Sigmoid colon (tissue), 7 donors: ENCODE measurements around the gene LDB2. TPM values are rescaled to one million over a fixed set of nuclear protein-coding genes. Genes with fewer than 3 reads are reported as not detected.

Experiments
- DNase-seq: peaks from one replicate; pipeline ENCODE4 v3.0.0-alpha.2; 2019
- H3K27ac ChIP-seq, 4 donors: fragments of 200-600 bp; sonication (generic); one replicate each; pipeline ENCODE4 v1.5.1; 2016 to 2019; ENCODE audit warnings: mild to moderate bottlenecking in 1 of 4
- H3K27me3 ChIP-seq, 3 donors: fragments of 200-600 bp; sonication (generic); one replicate each; pipeline ENCODE4 v1.5.1; 2019; ENCODE audit warnings: mild to moderate bottlenecking in 1 of 3
- H3K36me3 ChIP-seq, 4 donors: fragments of 200-600 bp; sonication (generic); one replicate each; pipeline ENCODE4 v1.5.1; 2016 to 2019
- H3K4me1 ChIP-seq, 4 donors: fragments of 200-600 bp; sonication (generic); one replicate each; pipeline ENCODE4 v1.5.1; 2017 to 2019
- H3K4me3 ChIP-seq, 4 donors: fragments of 200-600 bp; sonication (generic); one replicate each; pipeline ENCODE4 v1.5.1; 2017 to 2019; ENCODE audit warnings: mild to moderate bottlenecking in 2 of 4, moderate library complexity in 1 of 4
- H3K9me3 ChIP-seq, 4 donors: fragments of 200-600 bp in 3 of 4; sonication (generic) in 3 of 4; one replicate each; pipeline versions ENCODE4 v1.5.1 to v1.6.1; 2013 to 2019
- EP300 ChIP-seq, 4 donors: sonication (generic); formaldehyde crosslinking; IDR thresholded peaks; one replicate each; pipeline ENCODE4 v1.6.1; 2017; ENCODE audit warnings: antibody characterized with exemption in 4 of 4
- POLR2A ChIP-seq, 2 donors: fragments of 450-650 bp; IDR thresholded peaks; one replicate each; pipeline ENCODE4 v1.6.1; 2016; ENCODE audit warnings: antibody characterized with exemption in 2 of 2, mild to moderate bottlenecking in 2 of 2, moderate library complexity in 2 of 2
- POLR2AphosphoS5 ChIP-seq, 4 donors: sonication (generic); formaldehyde crosslinking; IDR thresholded peaks; one replicate each; pipeline ENCODE4 v1.6.1; 2017; ENCODE audit warnings: antibody characterized with exemption in 4 of 4
- WGBS, 2 donors: extraction: QIAGEN DNeasy Blood & Tissue Kit; methylation state at CpG; one replicate each; pipeline ENCODE4 v1.1.7; 2013; 5-methylcytosine and 5-hydroxymethylcytosine counted together
- intact Hi-C: fragments of 100-400 bp; cut with DNase I; formaldehyde crosslinking; loops from one replicate; pipeline ENCODE4 v1.15.1; 2023
- polyA plus RNA-seq, 3 donors: library from polyadenylated mRNA; stranded (reverse); fragments of 200-250 nt; gene quantifications; one replicate each; pipeline ENCODE4 v1.2.3, GENCODE V29; 2013
- total RNA-seq, 4 donors: library from RNA; depleted of rRNA; stranded (reverse); fragments of >200 nt; gene quantifications; one replicate each; pipeline ENCODE4 v1.1.0, GENCODE V29; 2016
- TF ChIP-seq, protein P1 (sequence below), 4 experiments: fragments of 450-650 bp in 3 of 4; fragments of 200-600 bp in 1 of 4; IDR thresholded peaks; one replicate each; pipeline ENCODE4 v1.5.1; 2016 to 2019; ENCODE audit warnings: antibody characterized with exemption in 4 of 4, mild to moderate bottlenecking in 3 of 4, moderate library complexity in 2 of 4
- donor health status: healthy with polysubstance abuse.
- donor health status: Bipolar disorder and iron deficiency.
- donor health status: healthy.

The LDB2 gene
- total and polyA plus RNA-seq, 7 donors, result 2.1 to 28.5 (median 18.3) TPM

DNA sequence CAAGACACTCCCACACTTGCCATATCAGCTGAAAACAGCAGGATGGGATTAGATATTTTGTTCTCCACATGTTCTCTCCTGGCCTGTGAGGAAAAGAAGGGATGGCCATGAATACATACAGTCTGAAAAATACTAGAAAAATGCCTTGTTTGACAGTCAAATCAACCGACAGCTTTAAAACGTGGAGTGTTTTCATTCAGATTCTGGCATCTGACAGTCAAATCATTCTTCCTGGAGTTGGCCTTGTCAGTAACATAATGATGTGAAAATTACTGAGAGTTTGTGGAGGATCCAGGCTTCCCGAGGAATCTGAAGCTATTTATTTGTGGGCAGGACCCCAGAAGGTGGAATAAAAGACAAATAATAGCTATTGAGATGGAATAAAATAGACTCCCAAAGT lies 188.2 kb downstream of the LDB2 start:
- no peaks in the 10 kb centered on the region for H3K9me3 ChIP-seq
- 62 to 78% methylated on average over 3 of the region's 3 CpGs for WGBS, 2 donors
- no peak overlapping the region for H3K4me3 ChIP-seq
- no peak overlapping the region for H3K27ac ChIP-seq
- TF ChIP-seq EP300 (IDR thresholded peaks at IDR 0.05) (no peak), POLR2A (IDR thresholded peaks at IDR 0.05) (no peak), POLR2AphosphoS5 (IDR thresholded peaks at IDR 0.05) (no peak)
- TF ChIP-seq, protein P1, sequence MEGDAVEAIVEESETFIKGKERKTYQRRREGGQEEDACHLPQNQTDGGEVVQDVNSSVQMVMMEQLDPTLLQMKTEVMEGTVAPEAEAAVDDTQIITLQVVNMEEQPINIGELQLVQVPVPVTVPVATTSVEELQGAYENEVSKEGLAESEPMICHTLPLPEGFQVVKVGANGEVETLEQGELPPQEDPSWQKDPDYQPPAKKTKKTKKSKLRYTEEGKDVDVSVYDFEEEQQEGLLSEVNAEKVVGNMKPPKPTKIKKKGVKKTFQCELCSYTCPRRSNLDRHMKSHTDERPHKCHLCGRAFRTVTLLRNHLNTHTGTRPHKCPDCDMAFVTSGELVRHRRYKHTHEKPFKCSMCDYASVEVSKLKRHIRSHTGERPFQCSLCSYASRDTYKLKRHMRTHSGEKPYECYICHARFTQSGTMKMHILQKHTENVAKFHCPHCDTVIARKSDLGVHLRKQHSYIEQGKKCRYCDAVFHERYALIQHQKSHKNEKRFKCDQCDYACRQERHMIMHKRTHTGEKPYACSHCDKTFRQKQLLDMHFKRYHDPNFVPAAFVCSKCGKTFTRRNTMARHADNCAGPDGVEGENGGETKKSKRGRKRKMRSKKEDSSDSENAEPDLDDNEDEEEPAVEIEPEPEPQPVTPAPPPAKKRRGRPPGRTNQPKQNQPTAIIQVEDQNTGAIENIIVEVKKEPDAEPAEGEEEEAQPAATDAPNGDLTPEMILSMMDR (IDR thresholded peaks at IDR 0.05), result no peak
- intact Hi-C loops, result no loop called here
- H3K27me3 ChIP-seq, result no peaks in the 10 kb centered on the region
- no peak for DNase-seq
- H3K4me1 ChIP-seq, result no peaks in the 10 kb centered on the region
- no peaks in the 10 kb centered on the region for H3K36me3 ChIP-seq

DNA sequence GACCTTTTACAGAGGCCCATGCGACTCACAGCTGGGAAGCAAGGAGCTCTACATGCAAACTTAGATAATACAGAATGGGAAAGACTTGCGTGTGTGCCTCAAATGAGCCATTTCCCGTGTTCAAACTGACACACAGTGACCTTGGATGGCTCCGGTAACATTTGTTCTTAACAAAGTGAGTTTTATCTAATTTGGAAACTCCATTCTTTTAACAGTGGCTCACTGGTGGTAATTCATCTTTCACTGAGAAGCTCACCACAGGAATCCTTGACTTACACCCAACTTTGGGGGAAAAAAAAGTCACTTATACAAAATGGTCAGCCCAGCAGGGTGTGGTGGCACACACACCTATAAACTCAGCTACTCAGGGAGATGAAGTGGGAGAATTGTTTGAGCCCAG lies 190.6 kb downstream of the LDB2 start:
- no peaks in the 10 kb centered on the region for H3K9me3 ChIP-seq
- H3K4me3 ChIP-seq, result no peak overlapping the region
- no peak for DNase-seq
- no peaks in the 10 kb centered on the region for H3K4me1 ChIP-seq
- H3K36me3 ChIP-seq, result no peaks in the 10 kb centered on the region
- no peak overlapping the region for H3K27ac ChIP-seq
- H3K27me3 ChIP-seq, result no peaks in the 10 kb centered on the region
- TF ChIP-seq EP300 (IDR thresholded peaks at IDR 0.05), result no peak
- no peak for TF ChIP-seq POLR2AphosphoS5 (IDR thresholded peaks at IDR 0.05)
- no peak for TF ChIP-seq POLR2A (IDR thresholded peaks at IDR 0.05)
- TF ChIP-seq, protein P1 (IDR thresholded peaks at IDR 0.05), result no peak
- 79 to 81% methylated on average over 4 of the region's 4 CpGs for WGBS, 2 donors
- intact Hi-C loops, result no loop called here

DNA sequence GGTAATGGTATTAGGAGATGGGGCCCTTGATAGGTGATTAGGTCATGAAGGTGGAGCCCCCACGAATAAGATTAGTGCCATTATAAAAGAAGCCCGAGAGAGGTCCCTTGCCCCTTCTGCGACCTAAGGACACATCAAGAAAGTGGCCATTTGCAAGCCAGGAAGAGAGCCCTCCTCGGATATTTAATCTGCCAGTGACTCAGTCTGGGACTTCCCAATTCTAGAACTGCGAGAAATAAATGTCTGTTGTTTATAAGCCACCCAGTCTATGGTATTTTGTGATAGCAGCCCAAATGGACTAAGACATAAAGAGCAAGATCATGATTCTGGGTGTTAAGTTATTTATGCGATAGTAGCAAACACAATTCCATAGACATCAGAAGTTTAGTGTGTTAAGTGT lies 192.2 kb downstream of the LDB2 start:
- TF ChIP-seq POLR2AphosphoS5 (IDR thresholded peaks at IDR 0.05), result no peak
- TF ChIP-seq, protein P1 (IDR thresholded peaks at IDR 0.05), result no peak
- TF ChIP-seq POLR2A (IDR thresholded peaks at IDR 0.05), result no peak
- no peak for TF ChIP-seq EP300 (IDR thresholded peaks at IDR 0.05)
- H3K4me3 ChIP-seq, result no peak overlapping the region
- no peak overlapping the region for H3K27ac ChIP-seq
- intact Hi-C loops, result no loop called here
- no peaks in the 10 kb centered on the region for H3K36me3 ChIP-seq
- H3K4me1 ChIP-seq, result no peaks in the 10 kb centered on the region
- no peaks in the 10 kb centered on the region for H3K27me3 ChIP-seq
- H3K9me3 ChIP-seq, result no peaks in the 10 kb centered on the region
- WGBS, 2 donors, result 67 to 84% methylated on average over 6 of the region's 6 CpGs
- DNase-seq, result no peak

DNA sequence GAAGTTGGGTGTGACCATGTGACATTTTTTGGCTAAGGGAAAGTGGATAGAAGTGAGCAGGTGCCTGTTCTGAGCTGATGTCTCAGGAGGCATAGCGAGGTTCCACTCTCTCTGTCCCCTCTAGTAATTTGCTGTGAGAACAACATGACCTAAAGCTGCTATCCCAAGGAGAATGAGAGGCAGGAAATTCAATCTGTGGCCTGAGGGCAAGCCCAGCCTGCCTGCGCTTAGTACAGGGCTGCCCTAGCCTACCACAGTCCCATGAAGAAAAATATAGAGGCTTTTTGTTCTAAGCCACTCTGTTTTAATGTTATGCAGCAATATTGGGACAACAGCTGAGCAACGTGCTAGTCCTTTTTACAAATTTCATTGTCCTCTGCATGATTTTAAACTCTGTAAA lies 193.1 kb downstream of the LDB2 start:
- Histone ChIP-seq H3K36me3 (no peaks in the 10 kb centered on the region), H3K4me3 (no peak overlapping the region), H3K27me3 (no peaks in the 10 kb centered on the region), H3K9me3 (no peaks in the 10 kb centered on the region), H3K27ac (no peak overlapping the region), H3K4me1 (no peaks in the 10 kb centered on the region)
- no peak for DNase-seq
- TF ChIP-seq POLR2A (IDR thresholded peaks at IDR 0.05), result no peak
- no peak for TF ChIP-seq EP300 (IDR thresholded peaks at IDR 0.05)
- TF ChIP-seq POLR2AphosphoS5 (IDR thresholded peaks at IDR 0.05), result no peak
- TF ChIP-seq, protein P1 (IDR thresholded peaks at IDR 0.05), result no peak
- intact Hi-C loops, result no loop called here
- 71 to 78% methylated on average over 3 of the region's 3 CpGs for WGBS, 2 donors

DNA sequence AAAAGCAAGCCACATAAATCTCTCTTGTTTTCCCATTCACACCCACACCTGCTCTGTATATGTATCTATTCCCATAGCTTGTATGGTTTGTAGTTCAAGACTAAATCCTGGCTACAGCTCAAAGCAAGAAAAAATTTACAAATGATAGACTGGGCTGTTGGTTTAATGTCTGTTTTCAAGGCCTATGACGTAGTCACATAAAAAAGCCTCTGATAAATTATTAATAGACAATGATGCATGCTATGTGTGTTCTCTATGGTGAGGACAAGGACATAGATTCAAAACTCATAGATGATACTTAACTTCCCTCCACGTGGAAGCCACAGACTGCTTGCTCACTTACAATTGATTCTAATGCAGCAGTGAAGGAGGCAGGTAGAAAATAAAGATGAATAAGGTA lies 194.0 kb downstream of the LDB2 start:
- no peaks in the 10 kb centered on the region for H3K9me3 ChIP-seq
- H3K4me1 ChIP-seq, result no peaks in the 10 kb centered on the region
- WGBS, 2 donors, result 41 to 73% methylated on average over 2 of the region's 2 CpGs
- no peak overlapping the region for H3K27ac ChIP-seq
- TF ChIP-seq, protein P1 (IDR thresholded peaks at IDR 0.05), result no peak
- TF ChIP-seq POLR2AphosphoS5 (IDR thresholded peaks at IDR 0.05), result no peak
- no peak for TF ChIP-seq EP300 (IDR thresholded peaks at IDR 0.05)
- TF ChIP-seq POLR2A (IDR thresholded peaks at IDR 0.05), result no peak
- intact Hi-C loops, result no loop called here
- DNase-seq, result no peak
- H3K4me3 ChIP-seq, result no peak overlapping the region
- no peaks in the 10 kb centered on the region for H3K36me3 ChIP-seq
- H3K27me3 ChIP-seq, result no peaks in the 10 kb centered on the region
